Astrocyte of the hippocampus (primary cell): ENCODE measurements around the gene KRT78.
A peak's percentile ranks its signal among the peaks of the same experiment; 100 is the strongest.
"Not testable (repeated sequence)": the region's sequence is repeated elsewhere in the genome, so short reads cannot be mapped to it uniquely, and the experiment has no call there.

Source experiments
- DNase-seq: peaks from one replicate; pipeline ENCODE4 v3.0.0; 2011; ENCODE audit warnings: low read depth, low spot score

The KRT78 gene

GRCh38 chr12:52848661-52849255 is at the start of gene KRT78:
TSS of gene KRT78 (minus strand) at chr12:52848994. CDS start at chr12:52848930, 64 bp downstream.
- DNase-seq, result no peak

- DNase-seq, result no peak
Measured at GRCh38 chr12:52896190-52897100, 47.7 kb upstream of the KRT78 start.

- no peak for DNase-seq
Measured at GRCh38 chr12:52895726-52896189, 47.0 kb upstream of the KRT78 start.

- no peak for DNase-seq
Measured at GRCh38 chr12:52892974-52893373, 44.2 kb upstream of the KRT78 start.

- DNase-seq, result no peak
Measured at GRCh38 chr12:52892207-52892852, 43.5 kb upstream of the KRT78 start.

GRCh38 chr12:52891044-52891443 is 42.2 kb upstream of the KRT78 start:
- no peak for DNase-seq

- no peak for DNase-seq
Measured at GRCh38 chr12:52890417-52890816, 41.6 kb upstream of the KRT78 start.

GRCh38 chr12:52884526-52885293 is 35.9 kb upstream of the KRT78 start:
- DNase-seq, result peak; percentile 78

- not testable (repeated sequence) for DNase-seq
Measured at GRCh38 chr12:52880499-52880898, 31.7 kb upstream of the KRT78 start.

- DNase-seq, result peak; percentile 91
Measured at GRCh38 chr12:52879394-52880351, 30.9 kb upstream of the KRT78 start.

GRCh38 chr12:52878507-52879393 is 30.0 kb upstream of the KRT78 start:
- DNase-seq, result no peak

GRCh38 chr12:52877242-52877641 is 28.4 kb upstream of the KRT78 start:
- DNase-seq, result no peak

GRCh38 chr12:52876372-52876771 is 27.6 kb upstream of the KRT78 start:
- no peak for DNase-seq

GRCh38 chr12:52874573-52875435 is 26.0 kb upstream of the KRT78 start:
- DNase-seq, result no peak

- DNase-seq, result peak; percentile 97
Measured at GRCh38 chr12:52873832-52874572, 25.2 kb upstream of the KRT78 start.

GRCh38 chr12:52873513-52873831 is 24.7 kb upstream of the KRT78 start:
- no peak for DNase-seq

GRCh38 chr12:52872644-52873389 is 24.0 kb upstream of the KRT78 start:
- DNase-seq, result no peak
